NCI-H2081 treated with DMSO at 0.1 percent for 48 hours (cell line): Measurements from ENCODE around the gene CSGALNACT2.
"Not testable (repeated sequence)": the region's sequence is repeated elsewhere in the genome, so short reads cannot be mapped to it uniquely, and the experiment has no call there.

Experiments
- DNase-seq: peaks from one replicate; lab custom pipeline; 2025; lab: John Stamatoyannopoulos, UW

CSGALNACT2 gene, protein sequence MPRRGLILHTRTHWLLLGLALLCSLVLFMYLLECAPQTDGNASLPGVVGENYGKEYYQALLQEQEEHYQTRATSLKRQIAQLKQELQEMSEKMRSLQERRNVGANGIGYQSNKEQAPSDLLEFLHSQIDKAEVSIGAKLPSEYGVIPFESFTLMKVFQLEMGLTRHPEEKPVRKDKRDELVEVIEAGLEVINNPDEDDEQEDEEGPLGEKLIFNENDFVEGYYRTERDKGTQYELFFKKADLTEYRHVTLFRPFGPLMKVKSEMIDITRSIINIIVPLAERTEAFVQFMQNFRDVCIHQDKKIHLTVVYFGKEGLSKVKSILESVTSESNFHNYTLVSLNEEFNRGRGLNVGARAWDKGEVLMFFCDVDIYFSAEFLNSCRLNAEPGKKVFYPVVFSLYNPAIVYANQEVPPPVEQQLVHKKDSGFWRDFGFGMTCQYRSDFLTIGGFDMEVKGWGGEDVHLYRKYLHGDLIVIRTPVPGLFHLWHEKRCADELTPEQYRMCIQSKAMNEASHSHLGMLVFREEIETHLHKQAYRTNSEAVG

DNA sequence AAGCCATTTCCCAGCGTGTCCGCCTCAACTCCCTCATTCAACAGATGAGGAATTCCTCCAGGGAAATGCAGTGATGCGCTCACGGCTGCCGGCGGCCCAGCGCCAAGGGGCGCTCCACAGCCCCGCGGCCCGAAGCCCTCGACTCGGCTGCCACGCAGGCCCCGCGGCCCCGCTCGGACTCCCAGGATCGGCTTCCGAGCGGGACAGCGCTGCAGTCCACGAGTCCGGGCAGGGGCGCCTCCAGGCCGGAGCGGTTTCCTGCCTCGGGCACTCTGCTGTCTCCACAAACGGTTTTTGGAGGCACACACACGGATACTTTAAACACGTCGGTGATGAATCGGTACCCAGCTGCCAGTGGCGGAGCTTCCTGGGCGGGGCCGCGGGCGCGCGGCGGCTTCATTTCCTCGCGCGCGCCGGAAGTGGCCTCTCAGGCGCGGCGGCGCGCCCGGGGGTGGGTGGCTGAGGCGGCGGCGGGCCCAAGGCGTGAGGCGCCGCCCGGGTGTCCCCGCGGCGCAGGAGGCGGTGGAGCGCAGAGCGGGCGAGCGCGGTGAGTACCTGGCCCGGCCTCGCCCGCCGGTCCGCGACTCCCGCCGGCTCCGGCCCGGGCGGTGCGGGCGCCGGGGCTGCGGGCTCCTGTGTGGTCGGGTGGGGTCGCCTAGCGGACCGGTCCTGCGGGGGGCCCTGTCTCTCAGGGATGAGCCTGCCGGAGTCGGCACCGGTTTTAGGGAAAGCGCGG lies at the start of gene CSGALNACT2:
Gene CSGALNACT2, plus strand, starts transcription at position 425 of the 736 bp plus-strand sequence. CDS start 16,705 bp downstream, outside the sequence.
- peak; percentile 39 for DNase-seq

DNA sequence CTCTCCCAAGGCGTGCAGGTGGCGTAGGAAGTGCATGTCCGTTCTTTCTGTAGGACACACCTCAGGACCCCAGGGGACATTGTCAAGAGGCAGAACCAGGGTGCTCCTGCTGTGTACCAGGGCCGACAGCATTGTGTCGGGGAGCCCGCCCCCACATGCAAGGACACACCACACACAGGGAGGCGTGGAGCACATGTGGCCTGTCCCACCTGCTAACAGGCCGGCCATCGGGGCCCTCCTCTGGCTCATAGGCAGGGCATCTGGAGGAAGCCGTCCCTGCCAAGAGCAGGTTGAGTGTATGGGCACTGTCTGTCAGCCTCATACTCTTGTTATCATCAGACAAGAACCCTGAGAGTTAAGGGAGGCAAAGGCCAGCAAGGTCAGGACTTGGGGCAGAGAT lies 48.7 kb upstream of the CSGALNACT2 start:
- DNase-seq, result no peak

DNA sequence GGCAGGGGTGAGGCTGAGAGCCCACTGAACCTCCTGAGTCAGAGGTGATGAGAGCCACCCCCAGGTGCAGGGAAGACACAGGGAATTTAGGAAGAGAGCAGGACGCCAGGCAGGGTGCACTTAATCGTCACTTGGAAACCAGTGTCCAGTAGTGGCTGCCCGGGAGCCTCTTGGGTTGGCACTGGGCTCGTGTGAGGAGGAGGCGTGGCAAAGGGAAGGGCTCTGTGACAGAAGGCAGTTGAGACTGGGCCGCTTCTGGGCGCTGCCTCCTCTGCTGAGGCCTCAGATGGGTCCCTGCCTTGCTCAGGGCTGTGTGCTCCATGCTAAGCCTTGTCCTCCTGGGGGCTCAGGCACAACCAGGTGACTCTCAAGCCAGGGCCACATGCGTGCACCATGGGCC lies 48.1 kb upstream of the CSGALNACT2 start:
- DNase-seq, result no peak

DNA sequence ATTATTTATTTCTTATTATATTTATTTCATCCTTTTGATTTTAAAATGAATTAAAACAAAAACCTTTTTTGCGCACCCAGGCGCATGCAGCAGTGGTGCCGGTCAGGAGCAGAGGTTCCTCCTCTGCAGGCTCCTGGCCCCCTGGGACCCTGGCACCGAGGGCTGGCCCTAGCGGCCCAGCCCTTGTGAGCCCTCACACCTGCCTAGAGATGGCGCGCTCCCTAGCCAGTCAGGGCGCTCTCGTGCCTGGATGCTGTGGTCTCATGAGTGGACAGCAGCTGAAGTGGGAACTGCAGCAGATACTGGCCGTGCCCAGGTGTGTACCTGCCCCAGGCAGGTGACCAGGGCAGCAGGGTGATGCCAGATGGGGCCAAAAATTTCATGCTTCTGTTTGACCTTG lies 47.6 kb upstream of the CSGALNACT2 start:
- no peak for DNase-seq

DNA sequence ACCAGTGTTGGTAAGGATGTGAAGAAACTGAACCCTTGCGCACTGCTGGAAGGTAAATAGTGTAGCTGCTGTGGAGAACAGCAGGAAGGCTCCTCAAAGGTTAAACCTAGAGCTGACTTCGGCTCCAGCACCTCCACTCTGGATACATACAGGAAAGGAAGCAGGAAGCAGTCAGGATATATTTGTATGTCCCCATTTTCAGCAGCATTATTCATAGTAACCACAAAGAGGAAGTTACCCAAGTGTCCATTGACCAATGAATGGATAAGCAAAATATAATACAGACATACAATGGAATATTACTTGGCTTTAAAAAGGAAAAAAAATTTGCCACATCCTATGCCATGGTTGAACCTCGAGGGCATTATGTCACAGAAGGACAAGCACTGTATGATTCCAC lies 46.4 kb upstream of the CSGALNACT2 start:
- DNase-seq, result no peak

DNA sequence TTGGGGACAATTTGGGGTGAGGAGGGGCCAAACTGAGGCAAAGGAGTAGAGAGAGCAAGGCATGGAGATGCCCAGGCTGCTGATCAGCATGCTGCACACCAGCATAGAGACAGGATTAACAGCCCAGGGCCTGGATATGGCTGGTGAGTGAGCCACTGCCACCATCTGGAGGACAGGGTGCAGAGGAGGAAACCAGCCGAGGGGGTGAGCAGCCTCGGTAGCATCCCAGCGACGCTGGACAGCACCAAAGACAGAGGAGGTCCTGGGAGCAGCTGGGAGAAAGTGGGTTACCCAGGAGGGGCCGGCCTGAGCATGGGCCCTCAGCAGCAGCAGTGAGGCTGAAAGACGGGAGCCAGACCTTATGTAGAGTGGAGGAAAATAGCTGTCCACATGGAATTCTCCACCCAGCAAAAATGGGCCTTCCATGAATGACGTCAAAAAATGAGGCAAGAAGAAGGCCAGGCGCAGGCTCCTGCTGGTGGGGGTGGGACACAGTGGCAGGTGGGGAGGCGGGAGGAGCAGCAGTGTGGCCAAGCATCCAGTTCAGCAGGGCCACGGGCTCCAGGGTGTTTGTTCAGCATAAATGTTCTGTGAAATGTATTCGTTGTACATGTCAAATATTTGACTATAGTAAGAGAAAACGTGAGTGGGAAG lies 44.7 kb upstream of the CSGALNACT2 start:
- no peak for DNase-seq

DNA sequence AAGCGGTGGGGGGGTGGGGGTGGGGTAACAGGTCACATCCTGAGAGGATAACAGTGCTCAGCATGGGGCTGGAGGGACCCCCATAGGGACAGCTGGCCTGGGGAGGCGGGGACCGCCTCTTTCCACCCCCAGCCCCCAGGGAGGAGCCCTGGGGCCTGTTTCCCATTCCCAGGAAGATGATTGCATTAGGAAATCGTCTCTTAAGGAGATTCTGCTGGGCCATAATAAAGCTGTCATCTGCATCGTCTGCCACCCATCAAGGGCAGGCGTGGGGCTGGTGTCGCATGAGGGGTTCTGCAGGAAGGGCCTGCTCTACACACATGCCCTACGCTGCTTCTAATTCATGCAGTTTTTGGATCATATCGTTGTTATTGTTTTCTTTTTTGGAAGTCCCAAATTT lies 44.2 kb upstream of the CSGALNACT2 start:
- DNase-seq, result no peak

DNA sequence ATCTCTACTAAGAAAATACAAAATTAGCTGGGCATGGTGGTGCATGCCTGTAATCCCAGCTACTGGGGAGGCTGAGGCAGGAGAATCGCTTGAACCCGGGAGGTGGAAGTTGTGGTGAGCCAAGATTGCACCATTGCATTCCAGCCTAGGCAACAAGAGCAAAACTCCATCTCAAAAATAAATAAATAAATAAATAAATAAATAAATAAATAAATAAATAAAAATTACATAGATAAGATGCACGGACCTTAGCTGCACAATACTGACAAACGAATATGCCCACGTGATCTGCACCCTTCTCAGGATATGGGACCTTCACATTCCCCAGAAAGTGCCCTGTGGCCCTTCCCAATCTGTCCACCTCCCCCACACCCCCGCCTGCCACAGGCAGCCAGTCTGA lies 38.9 kb upstream of the CSGALNACT2 start:
- DNase-seq, result not testable (repeated sequence)

DNA sequence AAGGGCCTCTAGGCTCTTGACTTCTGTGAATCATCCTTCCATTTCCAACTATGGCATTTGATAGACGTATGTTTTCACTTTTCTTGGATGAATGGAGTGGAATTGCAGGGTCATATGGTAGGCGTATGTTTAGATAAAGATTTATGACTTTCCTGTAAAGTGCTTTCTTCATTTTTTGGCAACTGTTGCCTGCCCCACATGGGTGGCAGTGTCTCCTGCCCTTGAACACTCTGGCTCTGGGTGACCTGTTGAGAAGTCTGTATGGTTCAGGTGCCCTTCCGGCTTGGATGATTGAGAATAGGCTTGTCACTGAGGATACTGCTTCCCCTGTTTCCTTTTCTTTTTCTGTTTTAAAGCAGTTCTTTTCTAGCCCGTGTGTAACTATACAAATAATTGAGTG lies 38.3 kb upstream of the CSGALNACT2 start:
- DNase-seq, result no peak

DNA sequence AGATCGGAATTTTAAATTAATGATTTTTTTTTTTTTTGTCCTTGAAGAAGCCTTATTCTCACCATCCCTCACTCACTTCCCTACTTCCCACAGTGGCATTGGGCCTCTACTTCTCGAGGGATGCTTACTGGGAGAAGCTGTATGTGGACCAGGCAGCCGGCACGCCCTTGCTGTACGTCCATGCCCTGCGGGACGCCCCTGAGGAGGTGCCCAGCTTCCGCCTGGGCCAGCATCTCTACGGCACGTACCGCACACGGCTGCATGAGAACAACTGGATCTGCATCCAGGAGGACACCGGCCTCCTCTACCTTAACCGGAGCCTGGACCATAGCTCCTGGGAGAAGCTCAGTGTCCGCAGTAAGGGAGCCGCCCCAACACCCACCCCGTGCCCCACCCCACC lies 37.9 kb upstream of the CSGALNACT2 start:
- DNase-seq, result no peak

DNA sequence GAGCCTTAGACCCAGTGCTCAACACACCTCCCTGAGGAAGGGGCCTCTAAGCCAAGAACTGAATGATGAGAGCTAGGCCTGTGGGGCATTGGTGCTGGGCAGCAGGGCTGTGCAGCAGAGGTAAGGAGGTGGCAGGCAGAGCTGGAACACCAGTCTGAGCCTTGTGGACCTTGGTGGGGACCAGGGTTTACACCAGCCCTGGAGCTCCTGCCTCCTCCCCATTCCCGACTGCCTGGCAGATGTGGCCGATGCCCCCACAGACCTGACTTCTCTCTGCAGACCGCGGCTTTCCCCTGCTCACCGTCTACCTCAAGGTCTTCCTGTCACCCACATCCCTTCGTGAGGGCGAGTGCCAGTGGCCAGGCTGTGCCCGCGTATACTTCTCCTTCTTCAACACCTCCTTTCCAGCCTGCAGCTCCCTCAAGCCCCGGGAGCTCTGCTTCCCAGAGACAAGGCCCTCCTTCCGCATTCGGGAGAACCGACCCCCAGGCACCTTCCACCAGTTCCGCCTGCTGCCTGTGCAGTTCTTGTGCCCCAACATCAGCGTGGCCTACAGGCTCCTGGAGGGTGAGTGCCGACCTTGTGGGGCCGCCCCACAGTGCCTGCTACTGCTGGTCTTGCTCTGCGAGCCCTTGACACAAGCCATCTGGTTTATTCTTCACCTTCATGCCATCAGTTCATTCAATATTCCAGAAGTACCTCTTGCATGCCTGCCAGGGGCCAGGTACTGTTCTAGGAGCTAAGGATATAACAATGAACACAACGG lies 36.0 kb upstream of the CSGALNACT2 start:
- DNase-seq, result no peak

DNA sequence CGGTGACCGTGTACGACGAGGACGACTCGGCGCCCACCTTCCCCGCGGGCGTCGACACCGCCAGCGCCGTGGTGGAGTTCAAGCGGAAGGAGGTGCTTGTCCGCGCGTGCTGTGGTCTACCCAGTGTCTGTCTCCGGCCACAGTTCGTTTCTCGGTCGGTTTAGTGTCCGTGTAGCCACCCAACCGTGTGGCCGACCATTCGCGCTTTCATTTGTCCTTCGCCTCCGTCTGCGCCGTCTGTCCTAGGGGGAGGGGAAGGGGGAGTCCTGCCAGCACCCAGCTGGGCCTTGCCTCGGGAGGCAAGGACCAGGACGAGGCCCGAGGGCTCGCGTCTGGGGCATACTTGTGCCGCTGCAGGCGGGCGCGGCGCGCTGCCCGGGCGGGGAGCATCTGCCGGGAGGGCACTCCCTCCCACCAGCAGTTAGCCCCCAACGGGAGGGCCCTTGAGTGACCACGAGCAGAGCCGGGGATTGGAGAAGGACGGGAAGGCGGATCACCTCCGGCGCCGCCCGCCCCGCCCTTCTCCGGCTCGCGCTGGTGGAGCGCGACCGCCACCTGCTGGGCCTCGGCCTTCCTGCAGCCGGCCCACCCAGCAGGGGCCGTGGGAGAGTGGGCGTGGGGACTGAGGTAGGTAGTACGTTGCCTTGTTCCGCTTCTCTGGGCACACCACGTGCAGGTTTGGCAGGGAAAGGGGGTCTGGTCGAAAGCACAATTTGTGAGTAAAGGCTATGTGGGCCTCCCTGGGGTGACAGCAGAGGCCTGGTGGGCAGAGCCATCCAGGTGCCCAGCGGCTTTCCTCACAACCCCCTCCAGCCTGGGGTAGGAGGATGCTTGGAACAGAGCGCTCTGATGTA lies 32.9 kb upstream of the CSGALNACT2 start:
- DNase-seq, result no peak

DNA sequence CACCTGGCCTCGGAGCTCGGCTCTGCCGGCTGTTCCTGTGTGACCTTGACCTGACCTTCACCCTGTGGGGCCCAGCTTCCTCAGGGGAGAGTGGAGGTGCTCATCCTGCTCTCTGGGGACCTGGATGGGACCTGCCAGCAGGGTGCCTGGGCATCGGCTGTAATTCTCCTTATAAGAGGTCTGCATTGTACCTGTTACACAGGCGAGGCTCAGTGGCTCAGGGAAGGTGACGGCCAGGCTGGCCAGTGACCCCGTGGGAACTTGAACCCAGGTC lies 32.4 kb upstream of the CSGALNACT2 start:
- no peak for DNase-seq

DNA sequence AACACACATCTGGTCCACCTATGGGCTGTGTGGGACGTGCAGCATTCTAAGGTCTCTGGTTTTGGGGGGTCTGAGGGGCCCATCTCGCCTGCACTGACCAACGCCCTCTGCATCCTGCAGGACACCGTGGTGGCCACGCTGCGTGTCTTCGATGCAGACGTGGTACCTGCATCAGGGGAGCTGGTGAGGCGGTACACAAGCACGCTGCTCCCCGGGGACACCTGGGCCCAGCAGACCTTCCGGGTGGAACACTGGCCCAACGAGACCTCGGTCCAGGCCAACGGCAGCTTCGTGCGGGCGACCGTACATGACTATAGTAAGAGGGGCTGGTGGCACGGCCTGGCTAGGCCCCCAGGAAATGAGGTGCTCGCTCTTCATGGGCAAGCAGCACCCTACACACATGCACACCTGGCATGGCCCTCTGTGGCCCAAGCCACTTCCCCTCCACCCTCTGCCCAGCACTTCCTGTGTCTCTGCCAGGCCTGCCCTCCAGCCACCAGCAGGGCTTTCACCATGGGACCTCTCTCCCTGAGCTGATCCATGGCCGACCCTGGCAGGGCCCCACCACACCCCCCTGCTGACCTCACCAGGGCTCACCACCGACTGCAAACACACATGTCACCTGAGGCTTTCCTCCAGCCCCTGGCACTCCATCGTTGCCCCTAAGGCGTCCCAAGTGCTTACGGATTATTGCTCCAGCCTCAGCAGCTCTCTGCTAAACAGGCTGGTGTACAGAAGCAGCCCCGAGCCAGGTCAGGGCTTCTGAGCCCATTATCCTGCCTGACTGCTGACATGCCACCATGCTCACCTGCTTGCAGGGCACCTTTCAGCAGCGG lies 31.8 kb upstream of the CSGALNACT2 start:
- DNase-seq, result no peak

DNA sequence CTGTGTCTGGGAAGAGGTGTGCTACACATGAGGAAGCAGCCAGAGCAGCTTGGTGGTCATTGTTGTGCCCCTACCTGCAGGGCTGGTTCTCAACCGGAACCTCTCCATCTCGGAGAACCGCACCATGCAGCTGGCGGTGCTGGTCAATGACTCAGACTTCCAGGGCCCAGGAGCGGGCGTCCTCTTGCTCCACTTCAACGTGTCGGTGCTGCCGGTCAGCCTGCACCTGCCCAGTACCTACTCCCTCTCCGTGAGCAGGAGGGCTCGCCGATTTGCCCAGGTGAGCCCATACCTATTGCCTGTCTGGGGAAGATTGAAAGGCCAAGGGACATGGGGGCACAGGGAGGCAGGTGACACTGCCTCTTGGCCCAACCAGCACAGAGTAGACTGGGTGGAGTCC lies 29.3 kb upstream of the CSGALNACT2 start:
- DNase-seq, result no peak

DNA sequence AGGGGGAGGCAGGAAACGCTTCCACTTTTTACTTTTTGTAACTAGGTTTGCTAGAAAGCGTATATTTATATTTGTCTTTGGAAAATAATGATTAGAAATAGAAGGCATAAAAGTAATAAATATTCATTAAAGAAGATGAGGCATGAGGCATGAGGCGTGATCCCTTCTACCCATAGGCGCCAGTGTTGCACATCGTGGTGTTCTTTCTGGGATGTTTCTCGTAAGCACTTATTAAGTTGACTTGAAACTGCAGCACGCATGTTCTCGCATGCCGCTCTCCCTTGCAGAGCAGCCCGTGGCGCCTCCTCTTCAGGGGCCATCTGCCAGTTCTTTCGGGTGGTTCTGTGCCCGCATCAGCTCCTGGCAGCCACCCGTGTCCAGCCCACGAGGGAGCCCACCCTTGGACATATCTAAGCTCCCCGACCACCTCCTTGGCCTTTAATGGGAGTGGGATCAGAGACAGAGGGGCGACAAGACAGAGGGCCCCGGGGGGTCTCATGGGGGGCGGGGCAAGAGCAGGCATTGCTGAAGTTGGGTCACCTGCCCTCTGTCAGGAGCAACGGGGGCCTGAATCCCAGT lies 28.5 kb upstream of the CSGALNACT2 start:
- no peak for DNase-seq

DNA sequence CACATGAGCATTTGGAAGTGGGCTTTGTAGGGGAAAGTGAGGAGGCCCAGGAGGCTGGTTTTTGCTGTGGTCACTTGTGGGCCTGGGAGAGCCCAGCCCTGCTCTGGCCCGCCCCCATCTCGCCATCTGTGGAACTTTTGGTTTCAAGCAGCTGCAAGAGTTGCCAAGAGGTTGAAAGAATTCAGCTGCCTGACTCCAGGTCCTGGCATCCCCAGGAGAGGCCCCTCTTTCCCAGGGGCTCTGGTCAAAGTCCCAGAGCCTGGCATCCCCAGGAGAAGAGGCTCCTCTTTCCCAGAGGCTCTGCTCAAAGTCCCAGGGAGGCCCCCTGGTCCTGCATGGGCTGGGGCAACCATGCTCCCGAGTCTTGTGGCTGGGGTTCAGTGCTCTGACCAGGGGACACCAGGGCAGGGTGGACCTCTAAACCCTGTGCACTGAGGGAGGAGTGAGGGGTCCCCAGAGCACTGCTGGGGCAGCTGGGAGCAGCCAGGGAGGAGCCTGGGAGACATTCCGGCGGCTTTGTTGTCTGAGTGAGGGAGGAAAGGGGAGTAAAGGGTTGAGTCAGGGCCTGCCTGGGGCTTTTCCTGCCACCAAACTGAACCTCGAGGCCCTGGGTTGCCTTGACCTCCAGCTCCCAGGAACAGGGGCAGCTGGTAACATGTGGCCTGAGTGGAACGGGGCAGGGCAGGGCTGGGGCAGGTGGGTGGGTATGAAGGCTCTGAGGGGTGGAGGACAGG lies 27.7 kb upstream of the CSGALNACT2 start:
- DNase-seq, result no peak

DNA sequence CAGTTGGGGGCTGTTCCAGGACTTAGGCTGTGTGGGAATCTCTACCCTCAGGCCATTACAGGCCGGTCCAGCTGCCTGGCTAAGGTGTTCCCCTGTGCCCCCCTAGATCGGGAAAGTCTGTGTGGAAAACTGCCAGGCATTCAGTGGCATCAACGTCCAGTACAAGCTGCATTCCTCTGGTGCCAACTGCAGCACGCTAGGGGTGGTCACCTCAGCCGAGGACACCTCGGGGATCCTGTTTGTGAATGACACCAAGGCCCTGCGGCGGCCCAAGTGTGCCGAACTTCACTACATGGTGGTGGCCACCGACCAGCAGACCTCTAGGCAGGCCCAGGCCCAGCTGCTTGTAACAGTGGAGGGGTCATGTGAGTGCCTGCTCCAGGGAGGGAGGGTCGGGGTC lies 27.1 kb upstream of the CSGALNACT2 start:
- DNase-seq, result no peak

DNA sequence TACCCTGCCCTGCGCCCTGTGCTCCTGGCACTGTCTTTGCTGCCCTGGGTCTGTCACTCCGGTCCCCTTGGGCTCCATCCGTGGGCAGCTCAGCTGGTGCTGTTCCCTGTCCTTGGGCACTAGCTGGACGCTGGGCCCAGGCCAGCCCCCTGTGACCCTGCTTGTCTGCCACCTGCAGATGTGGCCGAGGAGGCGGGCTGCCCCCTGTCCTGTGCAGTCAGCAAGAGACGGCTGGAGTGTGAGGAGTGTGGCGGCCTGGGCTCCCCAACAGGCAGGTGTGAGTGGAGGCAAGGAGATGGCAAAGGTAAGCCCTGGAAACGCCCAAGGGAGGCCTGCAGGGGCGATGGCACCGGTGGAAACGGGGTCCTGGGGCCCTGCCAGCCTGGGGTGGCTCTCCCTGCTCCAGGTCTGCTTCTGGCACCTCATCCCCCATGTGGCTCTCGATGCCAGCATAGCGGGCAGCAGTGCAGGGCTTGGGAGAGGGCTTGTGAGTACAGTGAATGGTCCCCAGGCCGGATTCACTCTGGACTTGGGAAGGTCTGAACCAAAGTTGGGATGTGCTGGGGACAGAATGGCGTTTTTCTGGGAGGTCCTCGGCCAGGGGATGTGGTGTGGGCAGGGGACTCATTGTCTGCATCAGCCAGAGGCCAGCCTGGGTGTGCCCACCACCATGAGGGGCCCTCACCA lies 26.2 kb upstream of the CSGALNACT2 start:
- no peak for DNase-seq
